GM15510 (cell line): ENCODE data around the gene EFNA5.

ENCODE experiments used
- POLR2A ChIP-seq: IDR thresholded peaks from 3 replicates; pipeline ENCODE4 v1.6.1; 2011; ENCODE audit warnings: borderline replicate concordance; ENCODE audit not compliant: insufficient read length; ENCODE audit errors: extremely low read depth

Gene EFNA5

DNA sequence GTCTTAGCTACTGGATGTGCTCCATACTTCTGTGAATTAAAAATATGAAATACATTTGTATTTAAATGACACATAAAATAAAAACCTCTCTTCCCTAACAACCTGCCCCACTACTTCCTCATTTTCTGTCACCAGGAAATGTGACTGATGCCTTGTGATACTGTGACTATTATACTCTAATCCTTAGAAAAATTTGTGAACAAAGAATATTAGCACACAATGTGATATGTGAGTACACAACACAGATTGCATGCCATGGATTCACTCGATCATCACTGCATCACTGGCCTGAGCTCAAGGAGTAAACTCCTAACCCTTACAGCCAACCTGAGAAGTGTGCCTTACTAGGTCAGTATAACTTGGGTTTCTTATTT lies 281.0 kb downstream of the EFNA5 start:
- TF ChIP-seq POLR2A: no peak

DNA sequence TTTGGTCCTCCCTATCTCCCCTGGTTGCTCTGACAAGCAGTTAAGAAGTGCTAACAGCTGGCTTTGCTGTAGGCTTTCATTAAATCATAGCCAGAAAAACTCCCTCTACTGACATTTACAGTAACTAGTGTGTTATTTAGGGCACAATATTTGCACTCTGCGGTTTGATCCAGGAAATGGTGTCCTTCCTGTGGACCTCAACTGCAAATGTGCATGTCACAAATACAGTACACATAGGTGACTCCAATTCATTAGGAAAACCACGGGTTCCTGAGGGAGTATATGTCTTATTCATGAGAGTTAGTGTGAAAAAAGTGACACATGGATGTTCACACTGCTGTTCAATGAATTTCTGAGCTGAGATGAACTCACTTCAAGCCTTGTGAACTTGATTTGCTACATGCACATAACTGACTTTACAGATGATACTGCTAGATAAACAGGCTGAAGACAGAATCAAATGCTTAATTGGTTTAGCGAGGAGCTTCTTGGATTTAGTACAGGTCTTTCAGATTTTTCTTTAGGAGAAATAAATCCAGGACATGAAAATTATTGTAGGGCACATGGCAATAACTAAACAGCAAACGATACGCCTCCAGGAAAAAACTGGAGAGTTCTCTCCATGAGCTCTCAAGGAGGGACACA lies 281.5 kb downstream of the EFNA5 start:
- TF ChIP-seq POLR2A: no peak

DNA sequence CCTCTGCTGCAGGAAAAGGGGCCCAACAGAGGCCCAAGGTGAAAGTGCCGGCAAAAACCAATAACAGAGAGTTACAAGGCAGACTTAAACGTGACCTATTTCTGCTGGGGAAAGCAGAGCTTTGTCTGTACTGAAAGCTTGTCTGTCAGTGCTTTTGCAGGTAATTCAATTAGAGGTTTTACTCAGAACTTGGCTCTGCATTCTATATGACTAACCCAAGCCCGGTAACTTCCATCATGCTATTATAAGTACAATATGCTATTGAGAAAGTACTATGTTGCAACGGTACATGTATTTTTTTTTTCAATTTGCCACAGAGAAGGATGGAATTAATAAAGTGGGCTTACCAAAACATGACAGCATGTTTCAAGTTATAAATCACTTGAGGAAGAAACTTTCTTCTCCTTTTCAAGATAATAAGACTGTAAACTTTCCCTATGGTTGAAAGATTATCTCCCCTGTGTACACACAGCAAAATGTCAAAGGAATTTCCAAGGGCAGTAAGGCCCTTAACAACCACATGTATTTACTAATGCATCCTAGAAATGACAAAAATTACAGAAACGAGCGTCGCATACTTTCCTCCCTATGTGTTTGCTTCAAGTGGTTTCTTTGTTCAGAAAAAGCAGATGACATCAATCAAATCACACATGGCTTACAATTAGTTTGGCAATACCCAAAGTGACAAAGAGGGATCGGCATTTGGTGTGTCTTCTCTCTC lies 282.4 kb downstream of the EFNA5 start:
- TF ChIP-seq POLR2A: no peak

DNA sequence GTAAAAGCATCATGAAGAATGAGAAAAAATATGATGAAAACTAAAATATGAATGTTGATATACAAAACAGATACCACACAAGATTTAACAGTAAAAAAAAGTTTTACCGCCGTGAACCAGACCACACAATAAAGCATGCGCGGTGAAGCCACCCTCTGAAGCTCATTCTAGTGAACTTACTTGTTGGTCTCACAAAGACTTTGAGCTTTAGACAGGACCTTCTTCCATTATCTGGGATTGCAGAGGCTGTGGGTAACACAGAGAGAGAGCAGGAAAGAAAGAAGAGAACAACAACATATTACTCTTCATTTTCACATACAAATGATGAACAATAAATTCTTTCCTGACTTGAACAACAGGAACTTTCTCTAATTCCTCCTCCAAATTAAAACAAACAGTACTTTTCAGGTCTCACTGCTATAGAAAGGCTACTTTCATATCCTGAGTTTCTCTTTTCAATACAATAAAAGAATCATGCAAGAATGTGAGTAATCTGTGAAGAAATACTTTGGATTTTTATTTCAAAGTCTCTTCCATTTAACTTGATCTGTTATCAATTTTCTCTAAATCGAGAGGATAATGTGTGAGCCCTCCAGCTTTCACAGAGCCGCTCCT lies 283.1 kb downstream of the EFNA5 start:
- no peak for TF ChIP-seq POLR2A

DNA sequence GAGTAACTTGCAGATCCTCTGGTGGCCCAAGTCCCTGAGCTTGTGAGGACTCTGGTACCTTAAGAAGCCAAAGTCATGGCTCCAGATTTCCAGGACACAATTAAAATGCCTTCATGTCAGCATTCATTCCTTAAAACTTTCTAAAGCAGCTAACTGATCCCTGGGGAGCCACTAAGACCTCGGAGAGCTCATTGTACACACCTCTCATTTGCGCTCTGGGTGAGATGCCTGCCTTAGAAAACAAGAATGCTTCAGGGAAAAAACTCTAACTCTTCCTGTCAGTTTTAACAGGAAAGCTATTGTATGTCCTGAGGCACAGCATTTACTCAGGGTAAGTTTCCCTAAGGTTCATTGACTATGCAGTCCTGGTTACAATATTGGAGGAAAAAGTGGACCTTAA lies 285.0 kb downstream of the EFNA5 start:
- TF ChIP-seq POLR2A: no peak

DNA sequence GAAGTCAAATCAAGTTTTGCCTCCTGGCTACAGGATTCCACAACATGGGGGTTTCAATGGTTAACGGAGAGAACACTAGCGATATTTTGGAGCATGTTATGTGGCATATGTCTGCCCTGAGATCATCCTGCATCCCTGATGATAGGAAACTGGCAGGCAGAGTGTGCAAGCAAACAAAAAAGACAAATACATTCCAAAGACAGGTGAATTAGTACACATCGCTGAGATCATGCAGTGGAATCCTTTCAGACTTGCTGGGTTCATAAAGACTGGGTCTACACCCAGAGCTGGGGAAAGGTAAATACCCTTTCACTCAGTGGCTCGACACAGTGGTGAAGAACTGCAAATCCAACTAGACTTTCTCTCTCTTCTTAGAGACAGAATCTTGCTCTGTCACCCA lies 286.5 kb downstream of the EFNA5 start:
- TF ChIP-seq POLR2A: no peak

DNA sequence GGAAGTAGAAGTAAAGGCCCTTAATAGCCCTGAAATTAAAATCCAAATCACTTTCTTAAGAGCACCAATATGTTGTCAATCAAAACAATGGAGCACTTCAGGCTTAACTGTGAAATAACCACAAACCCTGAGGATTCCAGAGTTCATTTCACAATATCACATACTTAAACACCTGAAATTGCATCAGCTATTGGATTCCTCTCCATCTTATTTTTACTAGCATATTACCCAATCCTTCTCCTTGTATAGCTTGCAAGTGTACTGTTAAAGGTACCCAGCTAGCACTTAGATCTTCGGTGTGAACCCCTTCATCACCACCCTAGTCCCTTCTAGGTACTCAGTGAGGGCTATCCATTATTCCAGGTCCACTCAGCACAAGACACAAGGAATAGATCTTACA lies 287.3 kb downstream of the EFNA5 start:
- TF ChIP-seq POLR2A: no peak

DNA sequence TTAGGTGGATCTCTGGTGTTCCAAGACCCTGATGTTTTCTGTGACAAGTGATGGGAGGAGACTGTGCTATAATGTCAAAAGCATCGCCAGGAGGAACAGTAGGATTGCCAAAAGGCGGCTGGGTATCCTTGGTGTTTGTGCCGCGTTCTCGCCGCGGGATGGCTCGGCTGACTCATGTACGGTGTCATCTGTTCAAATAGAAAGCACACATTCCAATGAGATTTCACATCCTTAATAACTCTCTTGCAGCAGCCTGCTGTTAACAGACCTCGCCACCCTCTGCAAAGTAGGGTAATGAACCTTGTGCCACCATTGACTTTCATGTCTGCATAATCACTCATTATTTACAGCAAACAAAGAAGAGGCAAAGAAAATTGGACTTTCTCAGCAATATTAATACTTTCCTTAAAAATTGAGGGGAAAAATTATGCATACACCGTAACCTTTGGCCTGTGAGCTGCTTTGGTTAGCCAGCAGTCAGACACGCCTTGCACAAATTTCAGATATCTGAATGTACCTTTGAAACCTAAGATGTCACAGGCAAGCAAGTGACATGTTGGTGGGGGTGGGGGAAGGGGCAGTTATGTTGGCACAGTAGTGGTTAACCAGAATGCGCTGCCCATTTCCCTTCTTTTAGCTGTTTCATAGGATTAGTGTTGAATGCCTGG lies 289.4 kb downstream of the EFNA5 start:
- no peak for TF ChIP-seq POLR2A

DNA sequence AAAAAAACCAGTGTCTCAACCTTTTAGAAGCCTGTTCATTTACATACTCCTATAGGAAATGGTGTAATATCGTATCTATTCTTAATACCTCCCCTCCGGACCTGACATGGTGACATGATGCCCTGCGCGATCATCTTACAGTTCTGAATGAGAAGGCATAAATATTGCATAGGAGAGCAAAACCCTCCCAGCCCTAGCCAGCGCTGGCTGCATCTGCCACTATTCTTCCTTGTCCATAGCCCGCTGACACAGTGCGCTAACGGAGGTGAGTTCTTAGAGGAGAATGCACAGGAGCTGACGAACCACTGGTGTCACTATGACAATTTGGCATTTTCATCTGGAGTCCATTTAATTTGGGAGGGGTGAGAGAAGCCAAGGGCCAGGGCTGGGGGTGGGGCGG lies 290.1 kb downstream of the EFNA5 start:
- no peak for TF ChIP-seq POLR2A

DNA sequence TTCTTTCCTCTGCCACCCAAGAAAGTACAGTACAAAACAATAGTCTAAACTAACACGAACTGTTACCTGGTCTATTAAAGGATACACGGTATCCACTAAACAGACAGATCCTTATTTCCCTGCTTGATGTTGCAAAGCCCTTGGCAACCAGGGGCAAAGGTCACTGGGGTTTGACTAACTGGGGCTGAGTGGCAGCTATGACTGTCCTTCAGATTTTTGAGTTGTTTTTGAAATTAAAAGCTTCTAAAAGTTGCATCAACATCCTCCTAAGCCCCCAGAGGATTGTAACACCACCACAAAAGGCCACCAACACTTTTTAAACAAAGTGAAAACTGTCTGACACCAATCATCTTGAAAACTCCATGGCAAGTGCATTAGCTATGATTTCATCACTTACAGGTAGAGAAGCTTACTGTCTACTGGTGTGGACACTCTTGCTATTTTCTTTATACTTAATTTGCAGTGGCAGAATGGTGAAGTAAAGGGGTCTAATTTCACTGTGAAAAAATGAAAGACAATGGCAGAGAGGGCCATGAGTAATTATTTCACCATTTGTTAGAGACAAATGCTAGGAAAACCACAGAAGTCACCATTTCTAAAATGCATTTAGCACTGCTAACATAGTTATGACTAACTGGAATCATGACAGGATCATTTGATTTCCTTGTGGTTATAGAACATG lies 292.4 kb downstream of the EFNA5 start:
- no peak for TF ChIP-seq POLR2A

DNA sequence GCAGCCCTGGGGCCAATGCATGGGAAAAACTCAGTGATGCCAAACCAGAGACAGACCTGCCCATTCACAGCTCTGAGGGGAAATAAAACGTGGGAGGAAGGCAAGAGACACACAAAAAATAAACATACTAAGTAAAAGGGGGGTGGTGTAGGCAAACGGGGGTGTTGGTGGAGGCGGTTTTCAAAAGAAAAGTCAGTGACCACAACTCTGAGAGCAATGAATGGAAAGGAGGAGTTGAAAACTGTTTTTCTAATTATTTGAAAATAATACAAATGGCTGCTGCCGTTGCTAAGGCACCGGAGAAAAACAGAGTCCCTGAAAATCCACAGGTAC lies 293.5 kb downstream of the EFNA5 start:
- no peak for TF ChIP-seq POLR2A

DNA sequence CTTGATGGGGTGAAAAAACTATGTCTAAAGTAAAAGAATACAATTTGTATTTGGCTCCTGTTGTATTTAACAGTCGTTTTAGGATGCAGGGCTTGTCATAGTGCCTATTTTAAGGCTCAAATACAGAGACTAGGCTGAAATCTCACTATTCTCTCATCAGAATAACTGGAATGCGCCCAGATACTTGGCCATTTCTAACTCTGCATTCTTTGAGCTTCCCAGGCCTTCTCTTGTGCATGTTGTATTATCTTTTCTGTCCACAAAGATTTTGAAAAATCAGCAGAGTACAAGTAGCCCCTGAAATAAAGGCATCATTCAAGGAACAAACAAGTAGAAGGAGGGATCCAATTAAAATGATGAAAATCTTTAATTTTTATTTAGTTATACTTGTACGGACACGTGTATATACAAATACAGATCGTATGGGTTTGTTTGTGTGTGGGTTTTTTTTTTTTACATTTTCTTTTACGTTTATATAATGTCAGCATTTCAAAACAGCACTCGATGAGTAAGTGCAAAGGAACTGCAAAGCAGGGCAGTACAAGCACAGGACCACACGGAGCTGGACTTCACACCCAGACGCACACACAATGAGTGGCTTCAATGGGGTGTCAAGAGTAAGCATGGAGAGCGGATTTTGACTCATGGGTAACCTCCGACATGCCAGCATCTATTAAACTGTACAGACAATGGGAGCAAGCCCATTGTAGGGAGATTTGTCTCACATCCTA lies 294.0 kb downstream of the EFNA5 start:
- TF ChIP-seq POLR2A: no peak

DNA sequence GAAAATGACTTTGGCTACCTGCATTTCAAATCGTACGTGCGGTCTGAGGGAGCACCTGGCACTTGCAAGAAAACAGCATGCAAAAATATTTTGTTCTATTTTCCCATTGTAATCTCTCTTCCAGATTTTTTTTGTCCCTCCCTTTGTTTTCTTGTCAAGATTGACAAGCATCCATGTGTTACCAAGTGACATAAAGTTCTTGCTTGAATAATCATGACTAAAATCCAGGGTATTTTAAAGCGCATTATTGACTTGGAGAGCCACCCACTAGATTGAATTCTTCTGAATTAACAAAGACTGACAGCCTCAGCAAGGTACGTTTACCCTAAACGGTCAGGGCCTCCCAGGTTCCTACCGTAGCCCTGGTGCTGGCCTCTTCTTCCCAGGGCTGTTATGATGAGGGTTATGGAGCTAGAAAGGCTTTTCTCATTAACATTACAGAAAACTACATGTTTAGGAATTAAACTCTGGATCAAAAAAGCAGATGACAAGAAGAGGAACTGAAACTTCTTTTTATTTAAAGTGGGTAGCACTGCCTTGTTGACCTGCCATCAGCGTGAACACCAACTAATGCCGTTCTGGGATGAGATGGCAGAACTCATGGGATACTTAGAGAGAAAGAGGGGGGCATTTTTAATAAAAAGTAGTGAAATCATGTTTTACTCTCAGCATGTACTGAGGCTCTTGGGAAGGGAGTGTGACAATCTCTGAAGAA lies 297.0 kb downstream of the EFNA5 start:
- TF ChIP-seq POLR2A: no peak
